Lower lobe of right lung (tissue), 2 donors: ENCODE data around the gene EP400. TPM values are rescaled to one million over a fixed set of nuclear protein-coding genes. Genes with fewer than 3 reads are reported as not detected.

Experiments
- ATAC-seq, 2 donors: fragments of 200-7000 bp; cut with Tn5 transposase; one replicate each; pipeline ENCODE4 v1.9.1; 2020 to 2022; ENCODE audit warnings: mild to moderate bottlenecking in 2 of 2, moderate library complexity in 2 of 2
- DNase-seq: peaks from one replicate; pipeline ENCODE4 v3.0.0-alpha.2; 2020
- H3K27ac ChIP-seq: fragments of 200-600 bp; one replicate; pipeline ENCODE4 v1.8.0; 2022
- H3K27me3 ChIP-seq: fragments of 200-600 bp; one replicate; pipeline ENCODE4 v1.8.0; 2022; ENCODE audit warnings: low read depth
- H3K36me3 ChIP-seq: fragments of 200-600 bp; one replicate; pipeline ENCODE4 v1.8.0; 2022; ENCODE audit warnings: mild to moderate bottlenecking
- H3K4me1 ChIP-seq: fragments of 200-600 bp; one replicate; pipeline ENCODE4 v1.8.0; 2022
- H3K4me3 ChIP-seq: fragments of 200-600 bp; one replicate; pipeline ENCODE4 v1.8.0; 2022; ENCODE audit warnings: mild to moderate bottlenecking
- H3K9me3 ChIP-seq: fragments of 200-600 bp; one replicate; pipeline ENCODE4 v1.8.0; 2022
- CTCF ChIP-seq: fragments of 200-600 bp; IDR thresholded peaks from one replicate; pipeline ENCODE4 v1.8.0; 2022; ENCODE audit warnings: antibody characterized with exemption, mild to moderate bottlenecking
- intact Hi-C: fragments of 100-400 bp; cut with DNase I; formaldehyde crosslinking; loops from one replicate; pipeline ENCODE4 v1.11.0; 2022
- total RNA-seq: library from RNA; stranded (reverse); fragmentation: NEBNext Ultra II Directional; extraction: Animal tissue kit (Norgen Biotek cat#: 25700); gene quantifications from one replicate; pipeline ENCODE4 v1.2.1, GENCODE V29; 2021
- donor health status: DM: no; HTN: yes; CAD: no; lungs with severe emphysema.

Gene EP400
- total RNA-seq, 1 donor from 2014 or later: 46.2 TPM

GRCh38 chr12:132129007-132129406, 179.3 kb downstream of the EP400 start:
- DNase-seq (no peak), ATAC-seq (no peak)
- H3K27me3 ChIP-seq: no peaks in the 10 kb centered on the region
- H3K4me1 ChIP-seq: no peaks in the 10 kb centered on the region
- TF ChIP-seq CTCF: no peak
- no peak overlapping the region for H3K4me3 ChIP-seq
- no peak overlapping the region for H3K27ac ChIP-seq
- no peaks in the 10 kb centered on the region for H3K9me3 ChIP-seq
- intact Hi-C loops: no loop called here
- peaks cover 31% of the 10 kb centered on the region for H3K36me3 ChIP-seq

GRCh38 chr12:132130690-132131089, 180.9 kb downstream of the EP400 start:
- H3K27ac ChIP-seq: no peak overlapping the region
- TF ChIP-seq CTCF: no peak
- ATAC-seq (no peak), DNase-seq (no peak)
- no peaks in the 10 kb centered on the region for H3K27me3 ChIP-seq
- H3K36me3 ChIP-seq: peaks cover 21% of the 10 kb centered on the region
- intact Hi-C loops: no loop called here
- H3K9me3 ChIP-seq: no peaks in the 10 kb centered on the region
- H3K4me1 ChIP-seq: no peaks in the 10 kb centered on the region
- no peak overlapping the region for H3K4me3 ChIP-seq

Other genes starting within 250 kb of the EP400 start
- gene SFSWAP, start 238.9 kb upstream of the EP400 start, total RNA-seq: 46.9 TPM
- 2.5 TPM for gene MMP17, start 121.5 kb upstream of the EP400 start, total RNA-seq
- gene ULK1, start 55.3 kb upstream of the EP400 start, total RNA-seq: 32.2 TPM
- gene PUS1, start 20.7 kb upstream of the EP400 start, total RNA-seq: 19.1 TPM
- gene DDX51, start 194.4 kb downstream of the EP400 start, total RNA-seq: 11.9 TPM
- gene NOC4L, start 194.5 kb downstream of the EP400 start, total RNA-seq: 15.8 TPM